ENCODE results near the gene CLDN16. TPM values are rescaled to one million over a fixed set of nuclear protein-coding genes. Genes with fewer than 3 reads are reported as not detected.

CLDN16 gene
- total RNA-seq, 2 donors from 2014 or later: not detected

GRCh38 chr3:190399677-190400076 is 11.7 kb downstream of the CLDN16 start:
- ATAC-seq (ENCODE audit: insufficient number of reproducible peaks, low FRiP score, low read depth) (no peak), DNase-seq (ENCODE audit: low spot score) (no peak)
- no peak overlapping the region for H3K27ac ChIP-seq
- H3K9me3 ChIP-seq: no peaks in the 10 kb centered on the region
- no peak for TF ChIP-seq CTCF (IDR thresholded peaks at IDR 0.05)
- H3K4me3 ChIP-seq: no peak overlapping the region
- H3K4me1 ChIP-seq (ENCODE audit: control insufficient read depth in 1 of 2, low read depth in 2 of 2): no peaks in the 10 kb centered on the region
- no peaks in the 10 kb centered on the region for H3K36me3 ChIP-seq
- no peaks in the 10 kb centered on the region for H3K27me3 ChIP-seq (replicated peaks; ENCODE audit: insufficient read depth)

GRCh38 chr3:190401963-190402362 is 14.0 kb downstream of the CLDN16 start:
- no peaks in the 10 kb centered on the region for H3K36me3 ChIP-seq
- no peaks in the 10 kb centered on the region for H3K4me1 ChIP-seq (ENCODE audit: control insufficient read depth in 1 of 2, low read depth in 2 of 2)
- no peak overlapping the region for H3K4me3 ChIP-seq
- H3K27me3 ChIP-seq (replicated peaks; ENCODE audit: insufficient read depth): no peaks in the 10 kb centered on the region
- no peak overlapping the region for H3K27ac ChIP-seq
- ATAC-seq (ENCODE audit: insufficient number of reproducible peaks, low FRiP score, low read depth) (no peak), DNase-seq (ENCODE audit: low spot score) (no peak)
- TF ChIP-seq CTCF (IDR thresholded peaks at IDR 0.05): no peak
- H3K9me3 ChIP-seq: no peaks in the 10 kb centered on the region

- Histone ChIP-seq H3K27me3 (replicated peaks; ENCODE audit: insufficient read depth) (no peaks in the 10 kb centered on the region), H3K27ac (no peak overlapping the region), H3K9me3 (no peaks in the 10 kb centered on the region), H3K36me3 (no peaks in the 10 kb centered on the region), H3K4me3 (no peak overlapping the region), H3K4me1 (ENCODE audit: control insufficient read depth in 1 of 2, low read depth in 2 of 2) (no peaks in the 10 kb centered on the region)
- TF ChIP-seq CTCF (IDR thresholded peaks at IDR 0.05): no peak
- DNase-seq (ENCODE audit: low spot score) (no peak), ATAC-seq (ENCODE audit: insufficient number of reproducible peaks, low FRiP score, low read depth) (no peak)
Measured at GRCh38 chr3:190404715-190405114, 16.8 kb downstream of the CLDN16 start.

GRCh38 chr3:190414297-190414696 is 26.3 kb downstream of the CLDN16 start:
- Histone ChIP-seq H3K4me3 (no peak overlapping the region), H3K27me3 (replicated peaks; ENCODE audit: insufficient read depth) (no peaks in the 10 kb centered on the region), H3K9me3 (no peaks in the 10 kb centered on the region), H3K4me1 (ENCODE audit: control insufficient read depth in 1 of 2, low read depth in 2 of 2) (no peaks in the 10 kb centered on the region), H3K36me3 (no peaks in the 10 kb centered on the region), H3K27ac (no peak overlapping the region)
- no peak for TF ChIP-seq CTCF (IDR thresholded peaks at IDR 0.05)
- no peak for DNase-seq (ENCODE audit: low spot score)
- no peak for ATAC-seq (ENCODE audit: insufficient number of reproducible peaks, low FRiP score, low read depth)

- no peaks in the 10 kb centered on the region for H3K36me3 ChIP-seq
- no peak for ATAC-seq (ENCODE audit: insufficient number of reproducible peaks, low FRiP score, low read depth)
- H3K9me3 ChIP-seq: no peaks in the 10 kb centered on the region
- H3K27me3 ChIP-seq (replicated peaks; ENCODE audit: insufficient read depth): no peaks in the 10 kb centered on the region
- DNase-seq (ENCODE audit: low spot score): no peak
- TF ChIP-seq CTCF (IDR thresholded peaks at IDR 0.05): no peak
- no peaks in the 10 kb centered on the region for H3K4me1 ChIP-seq (ENCODE audit: control insufficient read depth in 1 of 2, low read depth in 2 of 2)
- H3K27ac ChIP-seq: no peak overlapping the region
- H3K4me3 ChIP-seq: no peak overlapping the region
Measured at GRCh38 chr3:190424108-190424477, 36.1 kb downstream of the CLDN16 start.
